HuH-7 (cell line): ENCODE data around the gene AGR2.
A peak's percentile ranks its signal among the peaks of the same experiment; 100 is the strongest.

Source experiments
- DNase-seq: peaks from one replicate; pipeline ENCODE4 v3.0.0; 2011; ENCODE audit warnings: low spot score

Gene AGR2

DNA sequence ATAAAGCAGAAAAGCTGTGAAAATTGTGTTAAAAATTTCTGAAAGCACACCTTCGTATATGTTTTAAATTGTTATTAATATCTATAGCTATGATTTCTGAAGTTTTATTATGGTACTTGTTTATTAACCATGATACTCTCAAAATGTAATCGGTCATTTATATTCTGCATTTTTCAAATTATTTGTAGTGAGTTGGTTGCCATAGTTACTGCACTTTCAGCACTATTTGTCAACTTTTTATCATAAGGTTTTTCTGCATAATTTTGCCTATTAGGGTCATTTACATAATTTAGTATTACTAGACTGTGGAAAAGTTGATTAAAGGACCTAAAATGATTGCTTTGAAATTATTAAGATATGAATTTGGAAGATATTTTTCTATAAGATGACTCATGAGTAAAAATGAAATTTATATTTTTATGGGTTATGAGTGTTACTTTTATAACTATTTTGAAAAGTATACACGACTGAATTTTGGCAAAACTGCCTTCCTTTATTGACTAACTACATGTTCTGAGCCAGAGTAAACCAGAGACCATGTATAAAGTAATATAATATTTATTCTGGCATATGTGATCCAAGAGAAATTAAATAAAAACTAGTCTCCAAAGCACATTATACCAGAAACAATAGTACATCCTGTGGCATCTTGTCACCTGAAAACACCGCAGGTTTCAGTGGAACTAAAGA is 7.9 kb upstream of the AGR2 start:
- DNase-seq, result no peak

DNA sequence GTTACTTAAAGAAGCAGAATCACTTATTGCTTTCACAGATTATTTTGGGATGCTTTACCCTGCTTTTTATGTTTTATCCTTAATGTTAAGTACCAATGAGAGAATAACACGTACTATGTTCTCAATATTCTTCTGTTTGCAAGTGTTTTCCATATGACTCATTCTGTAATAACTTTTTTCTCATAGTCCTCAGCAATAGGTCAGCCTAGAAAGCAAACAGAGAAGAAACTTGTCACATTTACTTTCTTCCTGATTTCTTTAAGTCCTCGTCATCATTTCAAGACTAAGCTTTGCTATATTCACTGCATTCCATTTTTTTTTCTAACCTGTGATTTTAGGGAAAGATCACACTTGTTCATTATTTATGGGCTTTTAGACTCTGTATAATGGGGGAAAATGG is 6.8 kb upstream of the AGR2 start:
- DNase-seq, result no peak

DNA sequence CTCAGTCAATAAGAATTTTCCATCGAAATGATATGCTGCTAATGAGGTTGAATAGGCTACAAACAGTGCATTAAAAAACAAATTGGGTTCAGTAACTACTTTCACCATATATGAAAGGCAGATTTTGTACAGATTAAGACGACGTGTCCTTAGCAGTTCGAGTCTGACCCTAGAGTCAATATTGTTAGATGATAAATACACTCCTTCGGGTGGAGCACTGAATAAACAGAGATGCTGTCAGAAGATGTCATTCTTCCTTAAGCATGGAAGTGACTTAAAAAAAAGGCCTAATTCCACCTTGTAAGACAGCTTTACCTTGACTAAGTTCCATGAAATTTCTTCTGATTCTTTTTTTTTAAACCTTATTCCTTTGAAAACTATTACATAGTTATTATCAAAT is 5.8 kb upstream of the AGR2 start:
- no peak for DNase-seq

DNA sequence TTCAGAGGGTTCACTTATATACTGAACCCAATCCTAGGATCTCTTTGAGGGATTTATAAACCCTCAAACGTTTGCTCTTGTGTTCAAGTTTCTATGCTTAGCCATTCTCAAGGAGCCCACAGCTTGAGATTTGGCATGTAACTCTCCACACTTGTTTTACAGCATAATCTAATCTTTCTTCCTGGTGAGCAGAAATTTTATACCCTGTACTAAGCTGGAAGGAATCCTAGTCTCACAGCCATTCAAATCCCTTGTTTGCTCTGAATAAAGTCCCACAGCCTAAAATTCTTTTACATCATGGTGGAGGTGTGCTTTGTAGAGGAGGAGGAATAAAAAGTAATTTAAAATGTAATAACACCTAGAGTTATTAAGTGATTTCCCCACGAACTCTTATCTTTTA is 5.3 kb upstream of the AGR2 start:
- no peak for DNase-seq

DNA sequence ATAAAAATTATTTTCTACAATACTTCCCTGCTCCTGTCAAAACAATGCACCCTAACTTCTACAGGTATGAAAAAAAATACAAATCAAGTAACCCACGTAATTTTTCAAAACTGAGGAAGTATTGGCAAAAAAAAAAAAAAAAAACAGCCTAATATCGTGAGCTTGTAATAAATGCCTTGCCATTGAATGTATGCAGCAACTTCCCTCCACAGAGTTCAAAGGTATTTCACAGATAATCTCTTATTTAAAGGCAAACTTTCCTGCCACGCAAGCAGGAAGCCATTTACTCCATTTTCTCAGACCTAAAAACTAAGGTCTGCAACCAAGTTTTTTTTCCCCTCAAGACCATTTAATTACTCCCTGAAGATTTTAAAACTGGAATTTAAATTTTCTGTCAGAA is 642 bp upstream of the AGR2 start:
- DNase-seq, result no peak

DNA sequence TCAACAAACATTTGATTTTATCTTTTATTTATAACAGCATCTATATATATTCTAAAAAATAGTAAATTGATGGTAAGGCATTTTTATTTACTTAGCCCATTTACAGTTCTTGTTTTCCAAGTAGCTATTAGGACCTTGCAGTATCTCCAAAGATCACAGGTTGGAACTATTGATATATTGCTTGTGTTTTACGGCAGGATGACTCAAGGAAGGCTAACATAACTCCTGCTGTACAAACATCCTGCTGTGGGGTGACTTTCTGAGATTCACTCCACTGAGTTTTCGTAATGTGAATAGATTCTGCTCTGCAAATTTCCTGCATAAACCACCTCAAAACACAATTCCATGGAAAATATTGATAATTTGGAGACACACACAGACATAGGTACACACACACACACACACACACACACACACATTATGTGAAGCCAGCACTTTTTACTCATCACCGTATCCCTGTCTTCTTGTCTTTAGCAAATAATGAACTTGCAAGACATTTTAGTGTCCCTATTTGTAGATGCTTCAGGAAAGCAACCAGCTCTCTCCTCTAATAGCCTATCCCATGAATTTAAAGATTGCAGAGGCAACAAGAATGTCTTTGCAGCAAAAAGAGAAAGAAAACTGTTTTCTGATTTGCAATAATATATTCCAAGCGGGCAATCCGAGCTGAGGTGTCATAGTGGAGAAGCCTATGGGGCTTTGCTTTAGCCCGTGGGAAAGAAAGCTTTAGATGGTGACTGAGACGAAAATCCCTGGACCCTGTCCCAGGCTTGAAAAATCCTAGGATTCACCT is 722 bp downstream of the AGR2 start:
- peak; percentile 52 for DNase-seq

DNA sequence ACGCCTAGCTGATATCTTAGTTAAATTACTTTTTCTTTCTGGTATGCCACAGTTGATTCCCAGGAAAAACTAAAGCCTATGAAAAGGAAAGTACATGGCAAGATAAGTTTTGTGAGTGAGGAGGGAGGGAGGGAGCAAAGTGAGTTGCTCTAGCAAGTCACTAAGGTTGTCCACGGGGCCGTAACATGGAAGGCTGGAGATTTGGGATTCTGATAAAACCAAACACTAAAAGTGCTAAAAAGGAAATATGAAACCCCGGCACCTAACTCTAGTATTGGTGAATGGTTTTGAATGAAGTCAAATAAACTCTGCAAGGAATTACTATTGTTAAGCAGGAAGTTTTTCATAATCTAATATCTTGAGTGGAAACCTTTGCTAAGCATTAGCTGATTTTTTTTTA is 1.7 kb downstream of the AGR2 start:
- no peak for DNase-seq

DNA sequence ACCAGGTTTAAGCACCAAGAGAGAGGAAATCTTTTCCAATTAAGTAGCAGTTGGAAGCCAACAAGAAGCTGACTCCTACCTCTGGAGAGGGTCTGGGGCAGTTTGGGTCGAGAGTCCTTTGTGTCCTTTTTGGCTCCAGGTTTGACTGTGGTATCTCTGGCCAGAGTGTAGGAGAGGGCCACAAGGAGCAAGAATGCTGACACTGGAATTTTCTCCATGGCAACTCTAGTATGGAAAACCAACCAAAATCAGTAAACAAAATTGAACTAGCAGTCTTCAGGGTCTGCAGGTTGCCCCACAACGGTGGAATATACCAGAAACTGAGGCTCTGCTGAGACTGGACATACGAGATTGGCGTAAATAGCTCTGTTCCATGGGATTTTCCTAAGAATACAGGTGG is 3.2 kb downstream of the AGR2 start:
- no peak for DNase-seq

DNA sequence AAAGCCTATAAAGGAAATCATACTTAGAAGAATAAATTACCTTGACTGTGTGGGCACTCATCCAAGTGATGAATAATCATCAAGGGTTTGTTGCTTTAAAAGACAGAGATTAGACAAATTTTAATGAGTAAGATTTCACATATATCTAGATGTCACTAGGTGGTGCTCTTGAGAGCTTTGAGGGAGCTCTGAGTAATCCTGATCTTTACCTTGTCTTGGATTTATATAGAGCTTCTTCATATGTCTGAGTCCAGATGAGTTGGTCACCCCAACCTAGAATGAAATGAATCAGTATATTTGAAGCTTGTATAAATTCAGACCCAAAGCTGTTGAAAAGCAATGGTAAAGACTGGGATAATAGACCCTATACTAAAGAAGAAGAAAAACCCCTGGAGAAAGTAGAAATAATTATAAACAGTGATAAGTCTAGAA is 3.7 kb downstream of the AGR2 start:
- DNase-seq, result peak; percentile 64

DNA sequence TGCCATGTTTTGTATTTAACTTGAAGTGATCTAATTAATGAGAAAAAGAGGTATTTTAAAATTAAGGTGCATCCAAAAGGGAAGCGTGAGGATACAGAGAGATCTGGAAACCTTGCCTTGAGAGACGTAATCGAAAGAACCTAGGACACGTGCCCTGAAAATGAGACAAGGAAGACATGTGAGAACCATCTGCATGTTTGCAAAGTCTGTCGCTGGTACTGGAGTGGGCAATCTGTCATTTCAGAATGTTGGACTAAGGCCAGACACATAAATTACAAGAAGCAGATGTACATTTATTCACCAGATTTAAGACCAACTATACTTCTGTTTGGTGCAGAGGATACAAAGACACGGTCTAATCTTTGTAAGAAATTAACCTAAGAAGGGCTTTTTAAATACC is 9.2 kb downstream of the AGR2 start:
- DNase-seq, result no peak

DNA sequence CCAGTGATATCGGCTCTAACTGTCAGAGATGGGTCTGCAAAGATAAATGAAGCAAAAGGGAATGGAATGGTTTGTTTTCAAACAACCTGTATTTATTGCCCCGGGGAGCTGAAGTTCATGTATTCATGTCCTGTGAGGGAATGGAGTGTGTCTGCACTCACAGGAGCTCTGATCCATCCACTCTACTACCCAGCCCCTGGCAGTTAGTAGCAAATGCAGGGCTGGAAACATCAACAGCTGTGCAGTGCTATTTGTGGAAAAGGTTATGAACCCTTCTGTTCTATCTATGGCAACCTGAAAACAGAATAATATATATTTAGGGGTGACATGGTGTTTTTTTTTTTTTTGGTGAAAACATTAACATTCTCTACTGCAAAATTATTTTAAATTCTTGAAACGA is 9.8 kb downstream of the AGR2 start:
- no peak for DNase-seq

DNA sequence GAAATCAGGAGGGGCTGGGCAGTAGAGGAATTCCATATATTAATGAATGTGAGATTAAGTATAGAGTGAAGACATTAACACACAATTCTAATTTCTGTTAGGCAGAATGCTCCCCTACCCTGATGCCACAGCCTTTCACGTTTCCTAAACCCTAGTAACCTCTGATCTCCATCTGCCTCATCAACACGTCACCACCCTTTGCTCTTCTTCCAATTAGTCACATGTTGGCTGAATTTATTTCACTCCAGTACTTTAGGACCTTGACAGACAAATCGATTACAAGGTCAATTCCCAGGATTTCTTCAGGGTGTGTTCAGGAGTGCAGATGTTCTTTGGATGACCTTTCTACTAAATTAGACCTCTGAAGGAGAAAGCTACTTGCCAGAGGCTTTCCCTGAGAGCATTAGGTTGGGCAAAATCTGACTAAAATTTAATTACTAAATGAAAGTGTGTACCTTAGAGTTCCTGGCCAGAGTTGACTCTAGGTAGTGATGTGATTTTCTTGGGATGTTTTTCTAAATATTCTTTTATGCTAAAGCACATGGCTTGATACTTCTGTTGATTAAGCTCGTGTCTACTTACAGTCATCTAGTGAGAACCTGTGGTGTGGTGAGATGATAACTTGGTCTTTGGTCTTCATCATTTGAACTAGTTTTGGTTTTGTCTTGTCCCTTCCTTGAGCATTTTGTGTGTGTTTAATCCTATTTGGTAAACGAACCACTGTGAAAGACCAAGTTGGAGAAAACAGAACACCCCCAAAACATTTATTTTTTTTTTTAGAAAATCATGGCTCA is 12.7 kb downstream of the AGR2 start:
- no peak for DNase-seq

DNA sequence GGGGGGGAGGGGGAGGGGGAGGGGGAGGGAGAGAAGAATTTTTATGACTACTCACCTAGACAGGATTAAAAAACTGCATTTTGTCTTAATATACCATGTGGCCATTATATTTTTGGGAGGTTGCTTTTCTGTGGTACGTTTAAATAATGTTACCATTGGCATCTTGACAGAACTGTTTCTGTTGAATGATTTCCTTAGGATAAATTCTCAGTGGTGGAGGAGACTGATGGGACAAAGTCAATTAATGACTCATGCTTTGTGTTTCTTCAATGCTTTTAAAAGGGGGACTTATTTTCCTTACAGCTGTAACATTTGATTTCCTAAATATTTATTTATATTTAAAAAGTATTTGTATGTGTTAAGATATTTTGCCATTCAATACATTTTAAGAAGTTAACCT is 13.7 kb downstream of the AGR2 start:
- DNase-seq, result no peak

DNA sequence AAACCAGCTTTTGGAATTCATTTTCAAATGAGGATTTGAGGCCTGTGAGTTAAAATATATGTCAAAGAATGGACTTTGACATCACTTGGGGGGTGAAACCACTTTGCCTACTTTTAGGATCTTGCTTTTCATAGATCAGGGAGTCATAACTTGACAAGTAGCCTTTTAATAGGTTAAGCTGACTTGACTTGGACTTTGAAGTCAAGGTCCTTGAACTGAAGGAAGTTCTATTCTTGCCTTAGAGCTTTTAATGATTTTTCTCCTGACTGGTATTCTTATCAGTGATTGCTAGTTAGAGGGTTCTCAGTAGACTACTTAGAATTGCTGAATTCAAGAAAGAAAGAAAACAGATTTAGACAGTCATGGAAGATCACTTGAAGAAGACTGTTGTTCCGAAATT is 17.7 kb downstream of the AGR2 start:
- no peak for DNase-seq

DNA sequence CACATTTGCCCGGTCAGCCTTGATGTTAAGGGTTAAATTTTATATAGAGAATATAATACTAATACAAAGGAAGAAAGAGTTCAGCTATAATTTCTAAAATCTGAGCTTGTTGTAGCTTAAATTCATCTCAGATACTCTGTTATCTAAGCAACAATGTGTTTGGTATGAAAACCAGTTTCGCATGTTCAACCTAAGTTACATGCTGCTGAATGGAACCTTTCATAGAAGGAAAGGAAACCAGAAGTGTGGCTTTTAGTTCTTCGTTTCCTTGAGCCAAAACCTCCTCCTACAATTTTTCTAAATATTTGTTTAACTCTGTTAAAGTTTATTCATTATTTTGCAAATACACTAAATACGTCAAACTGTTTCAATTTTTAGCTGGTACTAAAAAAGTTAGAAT is 18.5 kb downstream of the AGR2 start:
- no peak for DNase-seq

DNA sequence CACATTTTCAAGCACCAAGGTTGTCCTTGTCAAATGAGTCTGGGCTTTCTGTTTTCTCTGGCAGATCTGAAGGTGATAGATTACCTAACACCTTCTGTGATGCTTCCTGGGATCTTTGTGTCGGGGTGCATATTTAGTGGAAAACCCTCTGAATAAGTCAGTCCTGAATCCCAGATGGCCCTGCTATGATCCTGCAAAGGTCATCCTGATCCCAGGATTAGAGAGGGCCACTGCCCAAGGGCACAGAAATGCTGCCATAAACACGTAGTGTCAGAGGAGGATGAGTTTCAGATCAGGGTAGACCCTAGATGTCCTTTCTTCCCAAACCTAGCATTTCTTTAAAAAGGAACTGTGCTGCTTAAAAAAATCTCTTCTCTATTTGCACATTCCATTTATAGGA is 19.0 kb downstream of the AGR2 start:
- no peak for DNase-seq

DNA sequence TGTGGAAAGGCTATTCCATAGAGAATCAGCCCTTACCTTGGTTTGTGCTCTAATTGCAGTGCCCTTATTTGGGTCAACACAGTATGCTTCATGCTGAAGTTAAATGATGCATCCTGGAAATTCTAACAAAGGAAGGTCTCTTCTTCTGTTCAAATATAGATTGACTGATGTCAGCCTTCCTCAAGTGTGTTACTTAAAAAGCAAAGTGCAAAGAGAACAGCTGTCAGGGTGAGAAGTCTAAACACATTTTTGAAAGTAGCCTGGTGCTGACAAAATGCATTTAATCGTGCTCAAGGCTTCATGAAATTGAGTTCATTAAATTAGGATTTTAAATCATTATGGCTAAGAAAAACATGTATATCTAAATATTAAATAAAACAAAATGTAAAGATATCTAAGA is 19.5 kb downstream of the AGR2 start:
- DNase-seq, result no peak

DNA sequence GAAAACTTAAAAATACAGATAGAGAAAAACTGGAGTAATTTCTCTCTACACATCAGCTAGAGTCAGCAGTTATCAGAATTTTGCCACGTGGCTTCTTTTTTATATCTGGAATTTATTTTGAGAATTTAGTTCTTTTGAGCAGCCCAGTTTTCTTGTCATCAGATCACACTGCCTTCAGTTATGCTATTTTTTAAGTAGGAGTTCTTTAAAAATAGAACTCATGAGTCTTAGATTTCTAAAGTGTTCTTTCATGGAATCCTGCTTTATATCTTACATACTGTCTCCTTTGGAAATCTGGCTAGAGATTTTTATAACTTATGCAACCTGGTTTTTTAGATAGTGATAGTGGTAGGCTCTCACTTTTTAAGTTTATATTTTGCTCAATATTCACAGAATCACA is 24.2 kb downstream of the AGR2 start:
- DNase-seq, result no peak

DNA sequence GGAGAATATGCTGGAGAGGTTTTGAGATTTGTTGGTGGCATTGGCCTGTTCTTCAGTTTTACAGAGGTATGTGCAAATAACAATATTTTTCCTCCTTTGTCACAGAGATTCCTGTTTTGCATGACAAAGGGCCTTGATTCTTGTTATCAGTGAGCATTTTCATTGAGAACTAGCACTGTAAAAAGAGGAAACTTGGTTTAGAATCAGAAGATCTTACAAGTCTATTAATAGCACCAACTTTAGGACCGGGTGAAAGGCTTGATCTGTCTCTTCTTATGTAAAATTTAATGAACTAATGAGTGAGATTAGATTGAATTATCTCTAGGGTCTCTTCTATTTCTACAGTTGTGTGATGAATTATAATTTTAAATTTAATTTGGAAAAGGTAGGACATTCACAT is 25.7 kb downstream of the AGR2 start:
- no peak for DNase-seq

DNA sequence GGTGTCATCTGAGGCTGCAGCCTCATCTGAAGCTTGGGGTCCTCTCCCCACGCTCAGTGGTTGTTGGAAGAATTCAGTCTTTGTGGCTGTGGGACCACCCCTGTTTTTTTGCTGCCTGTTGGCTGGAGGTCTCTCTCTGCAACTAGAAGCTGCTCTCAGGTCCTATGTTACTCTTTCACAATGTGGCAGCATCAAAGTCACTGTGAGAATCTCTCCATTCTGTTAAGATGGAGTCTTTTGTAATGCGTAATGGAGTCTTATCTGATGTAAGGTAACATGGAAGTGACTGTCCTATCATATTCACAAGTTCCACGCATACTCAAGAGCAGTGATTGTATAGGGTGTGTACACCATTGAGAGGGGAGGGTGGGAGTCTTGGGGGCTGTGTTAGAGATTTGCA is 26.3 kb downstream of the AGR2 start:
- DNase-seq, result no peak

DNA sequence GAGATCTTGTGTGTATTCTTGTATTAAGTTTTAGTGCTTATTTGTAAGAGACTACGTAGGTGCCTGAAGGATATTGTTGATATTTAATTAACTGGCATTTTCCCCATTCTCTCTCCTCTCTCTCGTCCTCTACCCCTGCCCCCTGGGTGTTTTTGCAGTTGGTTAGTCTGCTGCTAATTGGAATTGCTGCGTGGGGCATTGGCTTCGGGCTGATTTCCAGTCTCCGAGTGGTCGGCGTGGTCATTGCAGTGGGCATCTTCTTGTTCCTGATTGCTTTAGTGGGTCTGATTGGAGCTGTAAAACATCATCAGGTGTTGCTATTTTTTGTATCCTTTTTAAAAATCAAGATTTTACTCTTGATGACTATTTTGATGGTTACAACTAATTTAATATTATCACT is 28.7 kb downstream of the AGR2 start:
- DNase-seq, result no peak

DNA sequence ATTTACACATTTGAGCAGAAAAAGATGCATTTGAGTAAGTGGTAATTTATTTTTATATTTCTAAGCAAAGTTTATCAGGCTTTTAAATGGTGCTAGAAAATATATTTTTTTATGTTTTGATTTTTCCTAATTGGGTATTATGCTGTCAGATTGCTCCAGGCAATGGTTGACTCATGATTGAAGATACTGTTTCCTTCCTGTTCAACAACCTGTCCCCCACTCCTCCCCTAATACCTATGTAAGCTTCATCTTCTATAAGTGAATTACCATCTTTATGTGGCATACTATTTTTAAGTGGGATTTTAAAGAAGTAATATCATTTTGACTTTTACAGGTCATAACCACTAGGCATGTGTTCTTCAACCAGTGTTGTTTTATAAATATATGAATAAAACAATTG is 29.8 kb downstream of the AGR2 start:
- DNase-seq, result no peak

DNA sequence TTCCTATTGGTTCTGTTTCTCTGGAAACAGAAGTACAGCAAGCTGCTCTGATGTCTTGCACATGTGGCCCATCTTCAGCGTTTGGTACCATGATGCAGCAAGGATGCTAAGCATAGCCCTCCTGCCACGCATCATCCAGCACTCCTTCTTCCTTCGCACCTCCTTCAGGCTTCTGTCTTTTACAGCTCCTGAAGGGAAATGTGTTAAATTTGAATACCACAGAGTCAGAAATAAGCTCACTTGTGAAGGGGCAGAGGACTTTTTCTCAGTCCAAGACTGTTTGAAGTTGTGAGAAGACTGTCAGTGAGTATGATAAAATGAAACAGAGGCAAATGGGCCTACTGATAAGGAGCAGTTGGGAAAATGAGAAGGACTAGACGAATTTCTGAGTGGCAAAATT is 30.5 kb downstream of the AGR2 start:
- DNase-seq, result no peak
